Measurements from ENCODE around the gene GNAI2. TPM values are rescaled to one million over a fixed set of nuclear protein-coding genes. Genes with fewer than 3 reads are reported as not detected.

Gene GNAI2
- total RNA-seq, 2 experiments from 2014 or later, result 493 to 519 TPM

- peaks cover 8% of the 10 kb centered on the region for H3K4me1 Mint-ChIP-seq
- no peak overlapping the region for H3K4me3 Mint-ChIP-seq
- peaks cover 10% of the 10 kb centered on the region for H3K27me3 Mint-ChIP-seq
- CTCF ChIA-PET, result interaction anchor here (0.7 to 2.1 kb wide), 6 partner anchors 14 to 591 kb away, joined by 3 to 12 read pairs (median 4); no protein-coding TSS in a partner anchor
- peaks cover 21% of the 10 kb centered on the region for H3K36me3 Mint-ChIP-seq (ENCODE audit: low read depth)
- no peak for DNase-seq
- no peak overlapping the region for H3K27ac Mint-ChIP-seq
- POLR2A ChIA-PET, result interaction anchor here (0.9 kb wide), 1 partner anchor 16 kb away, joined by 4 read pairs; no protein-coding TSS in a partner anchor
- H3K9me3 Mint-ChIP-seq, result no peaks in the 10 kb centered on the region
These were observed 26.8 kb downstream of the GNAI2 start for GRCh38 chr3:50262778-50263177.

- DNase-seq, result no peak
- Mint-ChIP-seq H3K4me1 (peaks cover 8% of the 10 kb centered on the region), H3K36me3 (ENCODE audit: low read depth) (peaks cover 12% of the 10 kb centered on the region), H3K9me3 (no peaks in the 10 kb centered on the region), H3K27ac (no peak overlapping the region), H3K4me3 (no peak overlapping the region), H3K27me3 (peaks cover 20% of the 10 kb centered on the region)
- ChIA-PET POLR2A (interaction anchor here (0.7 to 1.9 kb wide), 7 partner anchors 8 to 69 kb away, joined by 3 to 4 read pairs (median 4); no protein-coding TSS in a partner anchor), CTCF (interaction anchor here (0.7 to 2.1 kb wide), 7 partner anchors 15 to 591 kb away, joined by 3 to 12 read pairs (median 4); no protein-coding TSS in a partner anchor)
These were observed 27.7 kb downstream of the GNAI2 start for GRCh38 chr3:50263478-50264382.

DNA sequence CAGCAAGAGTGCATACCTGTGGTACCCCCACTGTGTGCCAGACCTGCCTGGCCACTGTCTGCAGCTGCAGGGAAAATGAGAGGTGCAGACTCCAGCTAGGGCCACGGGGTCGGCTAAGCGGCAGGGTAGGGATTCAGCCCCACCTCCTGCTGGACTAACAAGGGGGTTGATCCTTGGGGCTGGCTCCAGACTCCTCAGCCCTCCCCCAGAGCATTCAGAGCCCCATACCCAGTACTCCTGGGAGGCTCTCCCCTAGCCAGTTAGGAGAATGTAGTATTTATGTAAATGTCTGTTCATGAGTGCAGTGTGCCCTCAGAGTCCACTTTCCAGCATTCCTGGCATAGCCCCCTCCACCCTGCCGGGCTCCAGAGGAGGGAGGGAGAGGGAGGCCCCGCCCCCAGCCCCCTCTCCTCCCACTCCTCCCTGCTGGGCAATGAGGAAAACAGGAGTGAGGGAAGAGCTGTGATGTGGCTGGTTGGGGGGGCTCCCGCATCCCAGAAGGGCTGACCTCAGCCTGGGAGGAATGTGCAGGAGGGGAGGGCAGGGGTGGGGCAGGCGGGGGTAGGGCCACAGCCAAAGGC lies 28.5 kb downstream of the GNAI2 start:
- no peak overlapping the region for H3K4me3 Mint-ChIP-seq
- ChIA-PET POLR2A (interaction anchor here (0.7 to 1.9 kb wide), 6 partner anchors 9 to 70 kb away, joined by 3 to 4 read pairs (median 4); no protein-coding TSS in a partner anchor), CTCF (interaction anchor here (1.2 to 2.1 kb wide), 3 partner anchors 15 to 37 kb away, joined by 6 to 12 read pairs (median 9); no protein-coding TSS in a partner anchor)
- H3K9me3 Mint-ChIP-seq, result no peaks in the 10 kb centered on the region
- no peak overlapping the region for H3K27ac Mint-ChIP-seq
- peaks cover 21% of the 10 kb centered on the region for H3K27me3 Mint-ChIP-seq
- H3K36me3 Mint-ChIP-seq (ENCODE audit: low read depth), result peaks cover 4% of the 10 kb centered on the region
- no peak for DNase-seq
- H3K4me1 Mint-ChIP-seq, result peaks cover 7% of the 10 kb centered on the region

DNA sequence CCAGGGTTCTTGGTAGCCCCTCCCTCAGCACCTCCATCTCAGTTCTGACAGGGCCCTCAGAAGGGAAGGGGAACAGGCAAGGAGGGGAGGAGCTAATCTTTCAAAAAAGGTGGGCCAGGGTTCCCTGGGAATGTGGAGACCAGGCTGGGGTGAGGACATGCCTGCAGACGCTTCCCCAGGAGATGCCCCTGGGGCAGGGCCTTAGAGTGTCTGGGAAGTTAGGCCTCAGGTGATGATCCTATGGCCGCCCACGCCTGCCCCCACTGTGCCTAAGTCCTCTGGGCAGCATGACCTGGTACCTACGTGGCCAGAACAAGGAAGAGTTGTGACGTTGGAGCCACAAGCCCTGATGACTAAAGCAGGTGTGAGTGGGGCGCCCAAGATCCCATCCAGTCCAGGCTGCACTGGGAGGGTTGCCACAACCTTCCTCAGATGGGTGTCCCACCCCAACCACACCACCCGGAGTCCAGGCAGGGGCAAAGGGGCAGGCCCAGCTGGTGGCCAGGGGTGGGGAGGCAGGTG lies 29.0 kb downstream of the GNAI2 start:
- DNase-seq, result no peak
- H3K9me3 Mint-ChIP-seq, result no peaks in the 10 kb centered on the region
- CTCF ChIA-PET, result interaction anchor here (2.1 kb wide), 1 partner anchor 38 kb away, joined by 12 read pairs; no protein-coding TSS in a partner anchor
- H3K4me3 Mint-ChIP-seq, result no peak overlapping the region
- no peak overlapping the region for H3K27ac Mint-ChIP-seq
- POLR2A ChIA-PET, result interaction anchor here (1.4 to 1.9 kb wide), 3 partner anchors 18 to 71 kb away, joined by 3 to 4 read pairs (median 4); no protein-coding TSS in a partner anchor
- peaks cover 21% of the 10 kb centered on the region for H3K27me3 Mint-ChIP-seq
- H3K36me3 Mint-ChIP-seq (ENCODE audit: low read depth), result no peaks in the 10 kb centered on the region
- peaks cover 3% of the 10 kb centered on the region for H3K4me1 Mint-ChIP-seq

GRCh38 chr3:50265571-50265970 lies 29.6 kb downstream of the GNAI2 start:
- DNase-seq, result no peak
- no peak overlapping the region for H3K4me3 Mint-ChIP-seq
- H3K9me3 Mint-ChIP-seq, result no peaks in the 10 kb centered on the region
- H3K36me3 Mint-ChIP-seq (ENCODE audit: low read depth), result no peaks in the 10 kb centered on the region
- H3K4me1 Mint-ChIP-seq, result peaks cover under 1% of the 10 kb centered on the region
- H3K27ac Mint-ChIP-seq, result no peak overlapping the region
- POLR2A ChIA-PET, result interaction anchor here (1.9 kb wide), 2 partner anchors 18 to 71 kb away, joined by 4 to 6 read pairs; no protein-coding TSS in a partner anchor
- H3K27me3 Mint-ChIP-seq, result peaks cover 21% of the 10 kb centered on the region
- CTCF ChIA-PET, result interaction anchor here (0.8 to 1.7 kb wide), 3 partner anchors 19 to 146 kb away, joined by 4 to 7 read pairs (median 4); no protein-coding TSS in a partner anchor

- no peak for DNase-seq
- ChIA-PET POLR2A (interaction anchor here (1.9 to 2.1 kb wide), 3 partner anchors 19 to 72 kb away, joined by 4 to 9 read pairs (median 6); partner anchors contain the start of gene GNAI2), CTCF (interaction anchor here (0.8 to 1.7 kb wide), 4 partner anchors 19 to 147 kb away, joined by 3 to 7 read pairs (median 4); no protein-coding TSS in a partner anchor)
- Mint-ChIP-seq H3K4me1 (no peaks in the 10 kb centered on the region), H3K9me3 (no peaks in the 10 kb centered on the region), H3K4me3 (no peak overlapping the region), H3K36me3 (ENCODE audit: low read depth) (no peaks in the 10 kb centered on the region), H3K27me3 (peaks cover 21% of the 10 kb centered on the region), H3K27ac (no peak overlapping the region)
These were observed 30.0 kb downstream of the GNAI2 start for GRCh38 chr3:50266017-50266416.

DNA sequence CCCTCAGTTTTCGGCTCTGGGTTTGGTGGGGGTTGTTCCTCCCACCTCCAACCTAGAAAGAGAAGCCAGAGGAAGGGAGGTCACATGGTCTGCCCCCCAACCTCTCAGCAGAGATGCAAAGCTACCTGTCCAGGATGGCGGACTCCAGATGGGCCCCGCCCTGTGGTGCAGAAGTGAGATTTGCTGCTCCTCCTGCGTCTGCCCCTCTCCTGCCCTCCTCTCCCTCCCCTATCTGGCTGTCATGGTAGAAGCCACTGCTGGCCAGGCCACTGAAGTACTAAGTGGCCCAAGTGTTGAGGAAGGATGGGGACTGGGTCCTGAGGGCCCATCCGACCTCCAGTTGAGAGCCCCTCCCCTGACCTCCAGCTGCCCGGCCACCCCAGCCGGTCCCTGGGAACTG lies 30.8 kb downstream of the GNAI2 start:
- Mint-ChIP-seq H3K9me3 (no peaks in the 10 kb centered on the region), H3K36me3 (ENCODE audit: low read depth) (no peaks in the 10 kb centered on the region), H3K27ac (no peak overlapping the region), H3K4me3 (no peak overlapping the region), H3K4me1 (peaks cover 5% of the 10 kb centered on the region), H3K27me3 (peaks cover 21% of the 10 kb centered on the region)
- no peak for DNase-seq
- ChIA-PET CTCF (interaction anchor here (0.9 to 1.7 kb wide), 5 partner anchors 11 to 72 kb away, joined by 3 to 7 read pairs (median 4); no protein-coding TSS in a partner anchor), POLR2A (interaction anchor here (1.1 to 2.1 kb wide), 3 partner anchors 20 to 30 kb away, joined by 3 to 9 read pairs (median 6); partner anchors contain the start of gene GNAI2)

DNA sequence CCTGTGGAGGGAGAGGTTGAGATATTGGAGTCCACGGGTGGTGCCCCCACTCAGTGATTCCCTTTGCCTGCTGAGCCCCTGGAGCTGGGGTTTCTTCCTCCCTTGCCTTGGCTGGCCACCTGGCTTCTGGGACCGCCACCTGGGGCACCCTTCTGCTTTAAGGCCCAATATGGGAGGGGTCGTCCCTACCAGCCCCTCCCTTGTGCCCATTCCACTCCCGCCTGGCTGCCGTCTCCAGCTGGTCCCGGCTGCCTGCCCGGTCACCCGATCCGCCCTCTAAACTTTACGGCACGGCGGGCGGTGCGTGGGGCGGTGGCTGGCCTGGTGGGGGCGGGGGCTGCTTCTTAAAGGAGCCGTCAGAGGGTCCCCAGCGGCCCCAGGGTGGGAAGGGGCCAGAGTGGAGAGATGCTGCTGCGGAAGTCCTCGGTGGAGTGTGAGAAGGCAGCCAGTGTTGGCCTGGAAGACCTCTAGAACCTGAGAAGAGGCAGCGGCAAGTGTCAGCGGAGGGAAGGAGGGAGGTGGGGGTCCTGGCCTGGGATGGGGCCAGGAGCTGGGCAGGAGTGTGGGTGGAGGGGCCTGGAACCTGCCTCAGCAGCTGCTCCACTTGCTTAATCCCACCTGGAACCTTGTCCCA lies 31.4 kb downstream of the GNAI2 start:
- no peak overlapping the region for H3K27ac Mint-ChIP-seq
- no peak for DNase-seq
- H3K36me3 Mint-ChIP-seq (ENCODE audit: low read depth), result no peaks in the 10 kb centered on the region
- peaks cover 21% of the 10 kb centered on the region for H3K27me3 Mint-ChIP-seq
- H3K4me3 Mint-ChIP-seq, result no peak overlapping the region
- ChIA-PET CTCF (interaction anchor here (1.2 to 1.7 kb wide), 3 partner anchors 11 to 73 kb away, joined by 3 to 7 read pairs (median 4); no protein-coding TSS in a partner anchor), POLR2A (interaction anchor here (1.1 to 2.1 kb wide), 3 partner anchors 20 to 31 kb away, joined by 3 to 9 read pairs (median 6); partner anchors contain the start of gene GNAI2)
- no peaks in the 10 kb centered on the region for H3K9me3 Mint-ChIP-seq
- H3K4me1 Mint-ChIP-seq, result peaks cover 7% of the 10 kb centered on the region

GRCh38 chr3:50268276-50268675 lies 32.3 kb downstream of the GNAI2 start:
- Mint-ChIP-seq H3K27ac (no peak overlapping the region), H3K4me3 (no peak overlapping the region), H3K9me3 (no peaks in the 10 kb centered on the region), H3K4me1 (peaks cover 13% of the 10 kb centered on the region), H3K36me3 (ENCODE audit: low read depth) (no peaks in the 10 kb centered on the region), H3K27me3 (peaks cover 26% of the 10 kb centered on the region)
- ChIA-PET POLR2A (interaction anchor here (2.1 kb wide), 1 partner anchor 32 kb away, joined by 9 read pairs; the partner anchor contains the start of gene GNAI2), CTCF (no interaction called here)
- no peak for DNase-seq

- no peak for DNase-seq
- CTCF ChIA-PET, result interaction anchor here (0.7 to 3.9 kb wide), 4 partner anchors 9 to 55 kb away, joined by 3 to 18 read pairs (median 6); no protein-coding TSS in a partner anchor
- Mint-ChIP-seq H3K9me3 (no peaks in the 10 kb centered on the region), H3K4me1 (peaks cover 15% of the 10 kb centered on the region), H3K36me3 (ENCODE audit: low read depth) (no peaks in the 10 kb centered on the region), H3K27me3 (peaks cover 30% of the 10 kb centered on the region), H3K27ac (no peak within 1 kb of the TSS), H3K4me3 (no peak within 1 kb of the TSS)
- POLR2A ChIA-PET, result no interaction called here
These were observed 32.9 kb downstream of the GNAI2 start, which contains the start of gene SEMA3B for GRCh38 chr3:50268703-50269451. SEMA3B (plus strand) TSS chr3:50269147; CDS start chr3:50269241, 94 bp downstream.

- no peak for DNase-seq
- no peak overlapping the region for H3K27ac Mint-ChIP-seq
- CTCF ChIA-PET, result interaction anchor here (0.7 to 3.9 kb wide), 4 partner anchors 9 to 55 kb away, joined by 3 to 18 read pairs (median 6); no protein-coding TSS in a partner anchor
- H3K36me3 Mint-ChIP-seq (ENCODE audit: low read depth), result no peaks in the 10 kb centered on the region
- H3K4me1 Mint-ChIP-seq, result peaks cover 20% of the 10 kb centered on the region
- POLR2A ChIA-PET, result no interaction called here
- no peak overlapping the region for H3K4me3 Mint-ChIP-seq
- no peaks in the 10 kb centered on the region for H3K9me3 Mint-ChIP-seq
- H3K27me3 Mint-ChIP-seq, result peaks cover 35% of the 10 kb centered on the region
These were observed 33.5 kb downstream of the GNAI2 start for GRCh38 chr3:50269460-50269859.
